ENCODE results near the gene NPAS3.

NPAS3 gene

GRCh38 chr14:33184587-33184986 lies 245.9 kb downstream of the NPAS3 start:
- no peak for DNase-seq (ENCODE audit: low read depth)

- no peak for DNase-seq (ENCODE audit: low read depth)
Measured at GRCh38 chr14:33186656-33187055, 248.0 kb downstream of the NPAS3 start.

GRCh38 chr14:33188880-33189279 lies 250.2 kb downstream of the NPAS3 start:
- DNase-seq (ENCODE audit: low read depth) = no peak

- no peak for DNase-seq (ENCODE audit: low read depth)
Measured at GRCh38 chr14:33191855-33192254, 253.2 kb downstream of the NPAS3 start.

- DNase-seq (ENCODE audit: low read depth) = no peak
Measured at GRCh38 chr14:33194551-33194950, 255.9 kb downstream of the NPAS3 start.

- DNase-seq (ENCODE audit: low read depth) = no peak
Measured at GRCh38 chr14:33198684-33199083, 260.0 kb downstream of the NPAS3 start.

- no peak for DNase-seq (ENCODE audit: low read depth)
Measured at GRCh38 chr14:33201116-33201515, 262.4 kb downstream of the NPAS3 start.

GRCh38 chr14:33206981-33207380 lies 268.3 kb downstream of the NPAS3 start:
- no peak for DNase-seq (ENCODE audit: low read depth)

GRCh38 chr14:33207467-33208017 lies 268.9 kb downstream of the NPAS3 start:
- no peak for DNase-seq (ENCODE audit: low read depth)

- no peak for DNase-seq (ENCODE audit: low read depth)
Measured at GRCh38 chr14:33210311-33210710, 271.6 kb downstream of the NPAS3 start.

- no peak for DNase-seq (ENCODE audit: low read depth)
Measured at GRCh38 chr14:33218026-33218425, 279.3 kb downstream of the NPAS3 start.

- DNase-seq (ENCODE audit: low read depth) = no peak
Measured at GRCh38 chr14:33219957-33220356, 281.3 kb downstream of the NPAS3 start.

GRCh38 chr14:33229269-33229929 lies 290.7 kb downstream of the NPAS3 start:
- DNase-seq (ENCODE audit: low read depth) = no peak

GRCh38 chr14:33230021-33230420 lies 291.3 kb downstream of the NPAS3 start:
- DNase-seq (ENCODE audit: low read depth) = no peak

- no peak for DNase-seq (ENCODE audit: low read depth)
Measured at GRCh38 chr14:33232031-33232430, 293.4 kb downstream of the NPAS3 start.

- DNase-seq (ENCODE audit: low read depth) = no peak
Measured at GRCh38 chr14:33237115-33237740, 298.5 kb downstream of the NPAS3 start.

- DNase-seq (ENCODE audit: low read depth) = no peak
Measured at GRCh38 chr14:33239465-33239864, 300.8 kb downstream of the NPAS3 start.

GRCh38 chr14:33240466-33240865 lies 301.8 kb downstream of the NPAS3 start:
- DNase-seq (ENCODE audit: low read depth) = no peak

GRCh38 chr14:33241331-33241730 lies 302.7 kb downstream of the NPAS3 start:
- DNase-seq (ENCODE audit: low read depth) = no peak

GRCh38 chr14:33249233-33249820 lies 310.6 kb downstream of the NPAS3 start:
- no peak for DNase-seq (ENCODE audit: low read depth)

GRCh38 chr14:33250963-33251362 lies 312.3 kb downstream of the NPAS3 start:
- no peak for DNase-seq (ENCODE audit: low read depth)

- DNase-seq (ENCODE audit: low read depth) = no peak
Measured at GRCh38 chr14:33254342-33254741, 315.7 kb downstream of the NPAS3 start.

GRCh38 chr14:33254861-33255395 lies 316.2 kb downstream of the NPAS3 start:
- DNase-seq (ENCODE audit: low read depth) = no peak

Measured in stimulated activated CD8-positive, alpha-beta memory T cell treated with anti-CD3 and anti-CD28 coated beads, Interleukin-7, amount 100 ng/mL, for 24 hours (primary cell).